Activated CD4-positive, CD25-positive, alpha-beta regulatory T cell treated with anti-CD3 and anti-CD28 coated beads, Interleukin-2, amount 50 U/mL, for 72 hours (primary cell): Measurements from ENCODE around the gene GOLGA6C.
"Not testable (repeated sequence)": the region's sequence is repeated elsewhere in the genome, so short reads cannot be mapped to it uniquely, and the experiment has no call there.

ENCODE experiments used
- DNase-seq: peaks from one replicate; pipeline ENCODE4 v3.0.0; 2021

Gene GOLGA6C

DNA sequence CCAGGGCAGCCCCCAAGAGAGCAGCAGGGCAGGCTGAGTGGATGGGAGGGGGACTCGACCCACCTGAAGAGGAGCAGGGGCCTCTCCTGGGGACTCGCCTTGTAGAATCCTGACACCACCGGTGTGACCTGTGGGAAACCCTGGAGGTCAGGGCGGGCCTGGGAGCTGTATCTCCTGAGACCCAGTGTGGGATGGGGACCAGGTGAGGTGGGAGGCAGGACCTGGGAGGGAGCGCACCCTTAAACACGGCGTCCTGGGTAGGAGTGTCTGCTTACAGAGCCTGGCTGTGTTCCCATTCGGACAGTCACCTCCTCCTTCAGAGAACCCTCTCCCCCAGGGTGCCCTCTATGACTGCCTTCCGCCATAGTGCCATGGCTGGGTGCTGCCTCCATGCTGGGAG lies 29.3 kb upstream of the GOLGA6C start:
- no peak for DNase-seq

GRCh38 chr15:75229191-75230015 lies 28.7 kb upstream of the GOLGA6C start:
- DNase-seq = no peak

GRCh38 chr15:75230016-75230343 lies 28.2 kb upstream of the GOLGA6C start:
- DNase-seq = no peak

DNA sequence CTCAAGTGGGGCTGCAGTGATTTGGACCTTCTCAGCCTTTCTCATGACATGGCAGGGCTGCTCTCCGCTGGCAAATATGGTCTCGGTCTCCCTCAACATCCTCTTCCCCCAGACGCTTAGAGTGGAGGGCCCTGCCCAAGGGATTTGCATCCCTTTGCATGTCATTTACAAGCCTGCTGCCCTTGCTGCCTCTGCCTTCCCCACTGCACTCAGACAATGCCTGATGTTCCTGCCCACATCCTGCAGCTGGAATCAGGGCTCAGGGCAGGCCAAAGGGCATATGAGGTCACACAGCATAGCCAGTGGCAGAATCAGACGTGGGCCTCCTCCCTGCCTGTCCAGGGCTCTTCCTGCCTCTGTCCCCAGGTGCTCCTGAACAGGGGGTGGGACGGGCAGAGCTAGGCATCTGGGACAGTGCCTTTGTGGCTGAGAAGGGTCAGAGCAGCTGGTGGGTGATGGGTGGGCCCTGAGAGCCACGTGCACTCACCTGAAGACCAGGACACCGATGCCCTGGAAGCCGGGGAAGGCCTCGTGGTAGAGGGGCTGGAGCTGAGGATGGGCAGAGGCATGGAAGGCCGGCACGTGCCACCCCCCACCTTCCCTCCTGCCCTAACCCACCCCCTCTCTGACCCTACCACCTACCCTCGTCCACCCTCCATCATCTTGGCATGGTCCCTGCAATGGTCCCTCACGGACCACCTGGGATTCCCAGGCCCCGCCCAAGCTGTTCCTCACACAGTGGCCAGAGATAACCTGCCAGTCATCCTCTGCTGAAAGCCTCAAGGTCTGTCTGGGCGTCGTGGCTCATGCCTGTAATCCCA lies 27.4 kb upstream of the GOLGA6C start:
- DNase-seq = no peak

- no peak for DNase-seq
Measured at GRCh38 chr15:75231836-75232235, 26.3 kb upstream of the GOLGA6C start.

DNA sequence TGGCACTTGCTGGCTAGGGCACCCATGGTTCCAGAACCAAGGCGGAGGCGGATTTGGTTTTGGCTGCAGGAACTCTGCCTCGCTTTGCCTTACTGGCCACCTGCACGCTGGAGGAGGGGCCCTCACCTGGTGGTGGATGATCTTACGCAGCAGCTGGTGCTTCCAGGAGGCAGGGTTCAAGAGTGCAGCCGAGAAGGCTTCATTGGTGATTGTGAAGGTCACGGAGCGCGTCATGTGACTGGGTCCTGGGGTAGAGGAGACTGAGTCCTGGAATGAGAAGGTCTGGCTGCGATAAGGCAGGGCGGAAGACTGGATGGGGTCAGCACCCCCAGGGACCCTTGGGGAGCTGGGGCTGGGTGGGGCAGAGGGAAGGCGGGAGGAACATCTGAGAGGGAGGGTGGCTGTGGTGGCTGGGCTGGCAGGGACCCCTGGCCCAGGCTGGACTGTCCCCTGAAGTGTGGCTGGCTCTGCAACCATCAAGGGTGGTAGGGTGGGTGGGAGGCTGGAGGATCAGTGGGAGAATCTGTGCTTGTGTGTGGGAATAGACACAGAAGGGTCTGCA lies 25.8 kb upstream of the GOLGA6C start:
- DNase-seq = no peak

GRCh38 chr15:75232826-75233503 lies 25.2 kb upstream of the GOLGA6C start:
- no peak for DNase-seq

DNA sequence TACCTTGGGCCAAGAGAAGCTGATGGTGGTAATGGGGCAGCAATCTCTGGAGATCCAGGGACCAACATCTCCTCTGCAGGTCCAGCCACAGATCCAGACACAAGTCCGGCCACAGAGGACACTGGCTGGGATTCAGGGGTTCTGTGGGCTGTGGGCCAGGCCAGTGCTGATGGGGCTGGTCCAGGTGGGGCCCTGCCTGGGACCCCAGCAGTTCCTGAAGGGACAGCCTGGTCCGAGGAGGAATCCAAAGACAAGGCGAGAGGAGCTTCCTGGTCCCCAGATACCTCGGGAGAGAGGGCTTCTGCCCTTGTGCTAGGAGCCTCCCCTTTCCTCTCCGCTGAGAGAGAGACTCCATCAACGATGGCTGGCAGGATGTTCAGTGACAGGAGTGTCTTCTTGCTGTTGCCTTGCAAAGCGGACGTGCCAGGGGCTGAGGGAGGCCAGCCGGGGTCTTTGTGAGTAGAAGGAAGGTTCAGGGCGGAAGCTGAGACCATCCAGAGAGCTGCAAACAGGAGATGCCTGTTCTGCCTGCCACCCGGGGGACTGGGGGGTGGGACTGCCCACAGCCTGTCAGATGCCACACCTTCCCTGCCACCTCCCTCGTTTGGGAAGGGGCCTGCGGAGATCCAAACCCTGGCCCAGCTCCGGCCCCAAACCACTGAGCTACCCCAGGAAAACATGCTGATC lies 24.5 kb upstream of the GOLGA6C start:
- DNase-seq = no peak

- DNase-seq = no peak
Measured at GRCh38 chr15:75234191-75234810, 23.8 kb upstream of the GOLGA6C start.

- DNase-seq = peak; percentile 14
Measured at GRCh38 chr15:75235051-75235673, 23.0 kb upstream of the GOLGA6C start.

- DNase-seq = peak; percentile 17
Measured at GRCh38 chr15:75235760-75236729, 22.1 kb upstream of the GOLGA6C start.

- DNase-seq = no peak
Measured at GRCh38 chr15:75237316-75237982, 20.7 kb upstream of the GOLGA6C start.

DNA sequence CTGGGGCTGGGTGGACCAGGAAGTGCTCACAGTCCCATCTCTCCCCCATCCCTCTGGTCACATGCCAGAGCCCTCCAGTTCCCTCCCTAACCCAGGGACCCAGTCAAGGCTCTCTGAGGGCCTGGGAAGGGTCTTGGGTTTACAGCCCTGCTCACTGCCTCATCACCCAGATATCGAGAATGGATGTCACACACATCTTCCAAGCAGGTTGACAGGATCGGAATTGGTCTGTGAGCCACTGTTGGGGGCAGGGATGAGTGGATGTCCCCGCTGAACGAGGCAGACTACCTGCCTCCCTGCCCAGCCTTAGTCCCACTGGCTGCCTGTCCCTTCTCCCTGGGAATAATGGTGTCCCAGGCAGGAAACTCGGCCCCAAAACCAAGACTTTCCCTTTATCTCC lies 20.0 kb upstream of the GOLGA6C start:
- DNase-seq = no peak

GRCh38 chr15:75245741-75246140 lies 12.4 kb upstream of the GOLGA6C start:
- not testable (repeated sequence) for DNase-seq

DNA sequence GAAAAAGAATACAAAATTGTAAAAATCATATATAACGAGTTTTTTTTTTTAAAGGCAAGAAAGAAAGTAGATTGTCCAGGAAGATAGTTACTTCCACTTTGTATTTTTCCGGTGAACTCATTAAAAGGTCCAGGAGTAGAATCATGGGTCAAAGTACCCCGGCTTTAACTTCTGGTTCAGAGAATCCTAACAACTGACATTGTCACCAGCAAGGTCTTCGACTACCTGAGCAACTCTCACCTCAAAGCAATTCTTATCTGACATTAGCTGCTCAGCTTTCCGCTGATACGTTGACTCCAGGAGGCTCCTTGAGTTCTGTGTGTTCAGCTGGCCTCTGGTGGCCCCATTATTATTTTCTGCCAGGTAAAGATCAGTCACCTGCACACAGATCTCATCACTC lies 9.1 kb upstream of the GOLGA6C start:
- DNase-seq = not testable (repeated sequence)

DNA sequence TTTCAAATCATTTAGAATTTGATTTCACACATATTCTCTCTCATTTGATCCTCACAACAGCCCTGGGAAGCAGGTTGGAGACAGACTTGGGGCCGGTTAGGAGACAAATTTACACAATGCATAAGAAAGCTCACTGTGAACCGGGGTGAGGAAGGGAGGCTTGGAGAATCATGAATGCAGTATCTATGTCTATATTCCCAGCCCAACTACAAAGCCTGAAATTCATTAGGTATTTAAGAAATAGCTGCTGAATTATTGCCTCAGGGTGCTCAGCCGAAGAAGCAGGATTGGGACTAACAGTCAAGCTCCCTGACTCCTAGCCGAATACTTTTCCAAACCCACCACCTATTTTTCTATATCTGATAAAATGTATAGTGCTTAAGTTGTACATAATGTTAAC lies 8.4 kb upstream of the GOLGA6C start:
- no peak for DNase-seq

DNA sequence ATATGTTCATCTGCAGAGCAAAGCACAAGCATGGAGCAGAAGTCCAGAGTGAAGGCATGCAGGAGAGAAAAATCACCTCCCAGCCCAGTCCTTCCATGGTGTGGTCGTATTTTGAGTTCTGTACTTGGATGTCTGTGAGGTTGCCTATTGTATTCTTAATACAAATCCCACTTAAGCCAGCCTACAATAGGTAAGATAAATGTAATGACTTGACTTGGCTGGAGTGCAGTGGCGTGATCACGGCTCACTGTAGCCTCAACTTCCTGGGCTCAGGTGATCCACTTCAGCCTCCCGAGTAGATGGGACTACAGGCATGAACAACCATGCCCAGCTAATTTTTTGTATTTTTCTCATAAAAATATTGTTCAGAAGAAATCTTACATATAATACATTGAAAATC lies 6.8 kb upstream of the GOLGA6C start:
- not testable (repeated sequence) for DNase-seq

DNA sequence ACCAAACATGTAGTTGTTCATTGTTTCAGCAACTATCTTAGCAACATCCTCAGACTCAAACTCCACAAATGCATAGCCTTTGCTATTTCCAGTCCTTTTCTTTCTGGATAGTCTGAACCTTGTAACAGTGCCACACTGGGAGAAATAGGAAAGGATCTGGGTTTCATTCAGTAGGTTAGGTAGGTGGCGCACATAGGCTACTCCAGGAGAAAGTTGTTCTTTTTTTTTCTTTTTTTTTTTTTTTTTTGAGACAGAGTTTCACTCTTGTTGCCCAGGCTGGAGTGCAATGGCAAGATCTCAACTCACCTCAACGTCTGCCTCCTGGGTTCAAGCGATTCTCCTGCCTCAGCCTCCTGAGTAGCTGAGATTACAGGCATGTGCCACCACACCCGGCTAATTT lies 5.8 kb upstream of the GOLGA6C start:
- not testable (repeated sequence) for DNase-seq

GRCh38 chr15:75258620-75259343 lies 648 bp downstream of the GOLGA6C start:
- DNase-seq = not testable (repeated sequence)
